Keratinocyte (primary cell): ENCODE data around the gene PKHD1.

Source experiments
- EZH2 ChIP-seq: IDR thresholded peaks from one replicate; pipeline ENCODE4 v1.6.1; 2012; ENCODE audit warnings: inconsistent platforms, mild to moderate bottlenecking, low read length, moderate library complexity
- TF ChIP-seq, protein P1 (sequence below), 3 experiments: IDR thresholded peaks in 1 of 3; conservative IDR thresholded peaks in 1 of 3; optimal IDR thresholded peaks in 1 of 3; 2 replicates in 2 of 3; 3 replicates in 1 of 3; pipeline versions ENCODE3 to v1.5.1; 2011; ENCODE audit warnings: low read length in 3 of 3, mild to moderate bottlenecking in 3 of 3, moderate library complexity in 2 of 3, control low read depth in 1 of 3, inconsistent platforms in 1 of 3; ENCODE audit not compliant: insufficient read depth in 2 of 3; ENCODE audit errors: extremely low read depth in 1 of 3

DNA sequence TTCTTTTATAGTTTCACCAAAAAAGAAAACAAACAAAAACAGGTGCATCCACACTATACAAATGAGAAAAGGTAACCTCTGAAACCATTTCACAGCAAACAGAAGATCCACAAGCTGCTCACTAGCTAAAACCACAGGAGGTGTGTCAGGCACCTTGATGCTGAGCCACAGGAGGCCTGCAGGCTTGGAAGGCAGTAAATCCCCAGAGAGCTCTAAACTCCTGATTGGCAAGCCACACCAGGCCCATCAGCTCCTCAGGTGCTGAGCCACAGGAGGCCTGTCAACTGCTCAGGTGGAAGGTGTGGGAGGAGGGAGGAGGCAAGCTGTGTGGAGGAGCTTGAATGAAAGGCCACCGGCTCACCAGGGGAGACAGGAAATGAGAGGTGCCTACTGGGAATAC lies 273.0 kb downstream of the PKHD1 start:
- TF ChIP-seq, protein P1, sequence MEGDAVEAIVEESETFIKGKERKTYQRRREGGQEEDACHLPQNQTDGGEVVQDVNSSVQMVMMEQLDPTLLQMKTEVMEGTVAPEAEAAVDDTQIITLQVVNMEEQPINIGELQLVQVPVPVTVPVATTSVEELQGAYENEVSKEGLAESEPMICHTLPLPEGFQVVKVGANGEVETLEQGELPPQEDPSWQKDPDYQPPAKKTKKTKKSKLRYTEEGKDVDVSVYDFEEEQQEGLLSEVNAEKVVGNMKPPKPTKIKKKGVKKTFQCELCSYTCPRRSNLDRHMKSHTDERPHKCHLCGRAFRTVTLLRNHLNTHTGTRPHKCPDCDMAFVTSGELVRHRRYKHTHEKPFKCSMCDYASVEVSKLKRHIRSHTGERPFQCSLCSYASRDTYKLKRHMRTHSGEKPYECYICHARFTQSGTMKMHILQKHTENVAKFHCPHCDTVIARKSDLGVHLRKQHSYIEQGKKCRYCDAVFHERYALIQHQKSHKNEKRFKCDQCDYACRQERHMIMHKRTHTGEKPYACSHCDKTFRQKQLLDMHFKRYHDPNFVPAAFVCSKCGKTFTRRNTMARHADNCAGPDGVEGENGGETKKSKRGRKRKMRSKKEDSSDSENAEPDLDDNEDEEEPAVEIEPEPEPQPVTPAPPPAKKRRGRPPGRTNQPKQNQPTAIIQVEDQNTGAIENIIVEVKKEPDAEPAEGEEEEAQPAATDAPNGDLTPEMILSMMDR (optimal IDR thresholded peaks at IDR 0.05 in 1 of 3, IDR thresholded peaks at IDR 0.05 in 1 of 3, conservative IDR thresholded peaks at IDR 0.05 in 1 of 3; ENCODE audit: extremely low read depth in 1 of 3, insufficient read depth in 2 of 3, low read length in 3 of 3) = no peak
- no peak for TF ChIP-seq EZH2
